HG03039 (cell line): ENCODE measurements around the gene DDX19B.
"Not testable (repeated sequence)": the region's sequence is repeated elsewhere in the genome, so short reads cannot be mapped to it uniquely, and the experiment has no call there.

Source experiments
- ATAC-seq: cut with Tn5 transposase; IDR thresholded peaks from one replicate; pipeline ENCODE4 v1.9.1; 2021; ENCODE audit warnings: mild to moderate bottlenecking, moderate library complexity; ENCODE audit not compliant: unreplicated experiment

DDX19B gene

GRCh38 chr16:70298988-70299938, at the start of gene DDX19B:
Gene DDX19B (plus strand): TSS chr16:70299186. CDS start chr16:70299298, 112 bp downstream.
- peak; percentile 72 for ATAC-seq

GRCh38 chr16:70249697-70250096, 49.3 kb upstream of the DDX19B start:
- ATAC-seq: not testable (repeated sequence)

GRCh38 chr16:70250748-70251628, 48.0 kb upstream of the DDX19B start:
- peak; percentile 41 for ATAC-seq

GRCh38 chr16:70251629-70252354, 47.2 kb upstream of the DDX19B start, which contains the start of gene EXOSC6:
Gene EXOSC6 (minus strand): TSS chr16:70251940. CDS start chr16:70251900, 40 bp downstream.
- peak; percentile 68 for ATAC-seq

- ATAC-seq: no peak
Measured at GRCh38 chr16:70252355-70252988, 46.5 kb upstream of the DDX19B start.

- ATAC-seq: no peak
Measured at GRCh38 chr16:70253291-70254106, 45.5 kb upstream of the DDX19B start.

- ATAC-seq: no peak
Measured at GRCh38 chr16:70254180-70254964, 44.6 kb upstream of the DDX19B start.

GRCh38 chr16:70254965-70255286, 44.1 kb upstream of the DDX19B start:
- no peak for ATAC-seq

- ATAC-seq: no peak
Measured at GRCh38 chr16:70255574-70255973, 43.4 kb upstream of the DDX19B start.

- no peak for ATAC-seq
Measured at GRCh38 chr16:70257391-70257790, 41.6 kb upstream of the DDX19B start.

- no peak for ATAC-seq
Measured at GRCh38 chr16:70258065-70258464, 40.9 kb upstream of the DDX19B start.

GRCh38 chr16:70258946-70259345, 40.0 kb upstream of the DDX19B start:
- ATAC-seq: no peak

GRCh38 chr16:70259903-70260302, 39.1 kb upstream of the DDX19B start:
- ATAC-seq: not testable (repeated sequence)

- ATAC-seq: no peak
Measured at GRCh38 chr16:70267516-70267915, 31.5 kb upstream of the DDX19B start.

- ATAC-seq: not testable (repeated sequence)
Measured at GRCh38 chr16:70267922-70268321, 31.1 kb upstream of the DDX19B start.

GRCh38 chr16:70269471-70269870, 29.5 kb upstream of the DDX19B start:
- ATAC-seq: no peak

- ATAC-seq: no peak
Measured at GRCh38 chr16:70270176-70270575, 28.8 kb upstream of the DDX19B start.

- ATAC-seq: no peak
Measured at GRCh38 chr16:70271696-70272095, 27.3 kb upstream of the DDX19B start.

GRCh38 chr16:70276392-70276791, 22.6 kb upstream of the DDX19B start:
- no peak for ATAC-seq
